Vagina (tissue), 2 donors: ENCODE measurements around the gene OBSCN.

Experiments used
- POLR2AphosphoS5 ChIP-seq, 2 donors: sonication (generic); formaldehyde crosslinking; IDR thresholded peaks; one replicate each; pipeline ENCODE4 v1.9.0; 2017; ENCODE audit warnings: antibody characterized with exemption in 2 of 2, mild to moderate bottlenecking in 2 of 2, low read depth in 1 of 2; ENCODE audit not compliant: insufficient read depth in 1 of 2
- TF ChIP-seq, protein P1 (sequence below), 3 experiments: fragments of 450-650 bp in 2 of 3; fragments of 200-600 bp in 1 of 3; sonication (generic) in 1 of 3; IDR thresholded peaks; one replicate each; pipeline ENCODE4 v1.5.1; 2017 to 2019; ENCODE audit warnings: antibody characterized with exemption in 3 of 3, mild to moderate bottlenecking in 2 of 3, moderate library complexity in 2 of 3

GRCh38 chr1:228381356-228381755 lies 173.5 kb downstream of the OBSCN start:
- no peak for TF ChIP-seq POLR2AphosphoS5 (IDR thresholded peaks at IDR 0.05; ENCODE audit: insufficient read depth in 1 of 2, low read depth in 1 of 2)
- TF ChIP-seq, protein P1, sequence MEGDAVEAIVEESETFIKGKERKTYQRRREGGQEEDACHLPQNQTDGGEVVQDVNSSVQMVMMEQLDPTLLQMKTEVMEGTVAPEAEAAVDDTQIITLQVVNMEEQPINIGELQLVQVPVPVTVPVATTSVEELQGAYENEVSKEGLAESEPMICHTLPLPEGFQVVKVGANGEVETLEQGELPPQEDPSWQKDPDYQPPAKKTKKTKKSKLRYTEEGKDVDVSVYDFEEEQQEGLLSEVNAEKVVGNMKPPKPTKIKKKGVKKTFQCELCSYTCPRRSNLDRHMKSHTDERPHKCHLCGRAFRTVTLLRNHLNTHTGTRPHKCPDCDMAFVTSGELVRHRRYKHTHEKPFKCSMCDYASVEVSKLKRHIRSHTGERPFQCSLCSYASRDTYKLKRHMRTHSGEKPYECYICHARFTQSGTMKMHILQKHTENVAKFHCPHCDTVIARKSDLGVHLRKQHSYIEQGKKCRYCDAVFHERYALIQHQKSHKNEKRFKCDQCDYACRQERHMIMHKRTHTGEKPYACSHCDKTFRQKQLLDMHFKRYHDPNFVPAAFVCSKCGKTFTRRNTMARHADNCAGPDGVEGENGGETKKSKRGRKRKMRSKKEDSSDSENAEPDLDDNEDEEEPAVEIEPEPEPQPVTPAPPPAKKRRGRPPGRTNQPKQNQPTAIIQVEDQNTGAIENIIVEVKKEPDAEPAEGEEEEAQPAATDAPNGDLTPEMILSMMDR (IDR thresholded peaks at IDR 0.05): no peak
